Neural progenitor cell (in vitro differentiated cells): ENCODE results near the gene IGFBP4. TPM values are rescaled to one million over a fixed set of nuclear protein-coding genes. Genes with fewer than 3 reads are reported as not detected.
A peak's percentile ranks its signal among the peaks of the same experiment; 100 is the strongest.
"Not testable (repeated sequence)": the region's sequence is repeated elsewhere in the genome, so short reads cannot be mapped to it uniquely, and the experiment has no call there.

Experiments used
- DNase-seq: peaks from one replicate; pipeline ENCODE4 v3.0.0-alpha.2; 2016; ENCODE audit warnings: low spot score
- H2AFZ ChIP-seq: fragments of 200-600 bp; sonication (generic); replicated peaks from 2 replicates; pipeline ENCODE4 v1.6.1; 2016; ENCODE audit warnings: antibody characterized with exemption
- H3F3A ChIP-seq: fragments of 200-600 bp; sonication (generic); 2 replicates; pipeline ENCODE4 v1.6.1; 2016; ENCODE audit warnings: antibody characterized with exemption, low read depth
- H3K27ac ChIP-seq: fragments of 200-600 bp; sonication (generic); 2 replicates; pipeline ENCODE4 v1.5.1; 2016; ENCODE audit warnings: mild to moderate bottlenecking
- H3K27me3 ChIP-seq: fragments of 200-600 bp; sonication (generic); 2 replicates; pipeline ENCODE4 v1.6.1; 2016; ENCODE audit warnings: mild to moderate bottlenecking, moderate library complexity
- H3K36me3 ChIP-seq: fragments of 200-600 bp; sonication (generic); 2 replicates; pipeline ENCODE4 v1.5.1; 2016
- H3K4me1 ChIP-seq: fragments of 200-600 bp; sonication (generic); 2 replicates; pipeline ENCODE4 v1.6.1; 2016; ENCODE audit warnings: mixed run types
- H3K4me2 ChIP-seq: fragments of 200-600 bp; sonication (generic); 2 replicates; pipeline ENCODE4 v1.6.1; 2016
- H3K4me3 ChIP-seq: fragments of 200-600 bp; sonication (generic); 2 replicates; pipeline ENCODE4 v1.5.1; 2016
- H3K79me2 ChIP-seq: fragments of 200-600 bp; sonication (generic); 2 replicates; pipeline ENCODE4 v1.6.1; 2016; ENCODE audit warnings: low read depth
- H3K9ac ChIP-seq: fragments of 200-600 bp; sonication (generic); 2 replicates; pipeline ENCODE4 v1.6.1; 2016
- H3K9me3 ChIP-seq: fragments of 200-600 bp; sonication (generic); 2 replicates; pipeline ENCODE4 v1.5.1; 2016; ENCODE audit warnings: low read depth
- H4K20me1 ChIP-seq: fragments of 200-600 bp; sonication (generic); 2 replicates; pipeline ENCODE4 v1.6.1; 2016; ENCODE audit warnings: low read depth
- H3K27ac Mint-ChIP-seq: 3 replicates; pipeline ENCODE4 v1.8.0; 2021; ENCODE audit warnings: mixed read lengths
- H3K27me3 Mint-ChIP-seq: 2 replicates; pipeline ENCODE4 v1.8.0; 2022; ENCODE audit warnings: low read depth, mild to moderate bottlenecking, inconsistent platforms, moderate library complexity, mixed read lengths; ENCODE audit not compliant: insufficient read depth
- H3K36me3 Mint-ChIP-seq: 3 replicates; pipeline ENCODE4 v1.8.0; 2021; ENCODE audit warnings: mixed read lengths
- H3K4me1 Mint-ChIP-seq: 3 replicates; pipeline ENCODE4 v1.8.0; 2021; ENCODE audit warnings: mixed read lengths
- H3K4me3 Mint-ChIP-seq: 3 replicates; pipeline ENCODE4 v1.8.0; 2021; ENCODE audit warnings: mild to moderate bottlenecking, moderate library complexity, mixed read lengths
- H3K9me3 Mint-ChIP-seq: 3 replicates; pipeline ENCODE4 v1.8.0; 2020; ENCODE audit warnings: mixed read lengths
- EZH2 ChIP-seq: fragments of 200-600 bp; sonication (generic); IDR thresholded peaks from 2 replicates; pipeline ENCODE4 v1.6.1; 2017; ENCODE audit warnings: antibody characterized with exemption, mild to moderate bottlenecking, moderate library complexity
- EZH2phosphoT487 ChIP-seq: fragments of 200-600 bp; sonication (generic); IDR thresholded peaks from 2 replicates; pipeline ENCODE4 v1.6.1; 2017; ENCODE audit warnings: antibody characterized with exemption
- total RNA-seq: library from RNA; depleted of rRNA; stranded (reverse); fragments of >200 nt; gene quantifications from 2 replicates; pipeline ENCODE4 v1.2.3, GENCODE V29; 2015; ENCODE audit warnings: low replicate concordance
- TF ChIP-seq, protein P1 (sequence below): fragments of 200-600 bp; sonication (generic); IDR thresholded peaks from 2 replicates; pipeline ENCODE4 v1.5.1; 2017; ENCODE audit warnings: antibody characterized with exemption, mild to moderate bottlenecking

The IGFBP4 gene
- total RNA-seq, 1 donor from 2014 or later = 14.4 TPM

DNA sequence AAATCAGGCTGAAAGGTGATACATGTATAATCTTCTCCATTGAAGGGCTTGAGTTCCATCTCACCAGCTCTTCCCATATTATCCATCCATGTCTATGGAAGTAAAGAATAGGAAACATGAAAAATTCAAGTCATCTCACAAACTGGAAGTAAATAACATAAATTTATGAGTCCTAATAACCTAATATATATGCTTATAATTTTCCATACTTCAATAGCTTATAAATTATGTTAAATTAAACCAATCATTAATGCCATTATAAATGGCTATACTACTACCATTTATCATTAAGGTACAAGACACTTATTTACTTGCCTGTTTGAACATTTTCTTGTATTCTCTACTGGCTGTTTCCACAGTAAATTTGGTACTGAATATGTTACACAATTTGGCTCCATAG, 30.4 kb upstream of the IGFBP4 start:
- no peaks in the 10 kb centered on the region for H3K9me3 Mint-ChIP-seq
- H3K9ac ChIP-seq = no peak overlapping the region
- H2AFZ ChIP-seq = no peak overlapping the region
- no peak overlapping the region for H3K27ac Mint-ChIP-seq
- H3K4me3 ChIP-seq = no peak overlapping the region
- peaks cover 10% of the 10 kb centered on the region for H3K27me3 Mint-ChIP-seq
- H3K27me3 ChIP-seq = no peaks in the 10 kb centered on the region
- H3K4me2 ChIP-seq = no peak overlapping the region
- H3K79me2 ChIP-seq = peaks cover 57% of the 10 kb centered on the region
- no peak overlapping the region for H3K27ac ChIP-seq
- peaks cover 75% of the 10 kb centered on the region for H3F3A ChIP-seq
- no peaks in the 10 kb centered on the region for H3K9me3 ChIP-seq
- H3K4me1 ChIP-seq = peaks cover 22% of the 10 kb centered on the region
- H3K36me3 ChIP-seq = peaks cover 55% of the 10 kb centered on the region
- H3K36me3 Mint-ChIP-seq = peaks cover 35% of the 10 kb centered on the region
- no peak for TF ChIP-seq EZH2
- TF ChIP-seq, protein P1, sequence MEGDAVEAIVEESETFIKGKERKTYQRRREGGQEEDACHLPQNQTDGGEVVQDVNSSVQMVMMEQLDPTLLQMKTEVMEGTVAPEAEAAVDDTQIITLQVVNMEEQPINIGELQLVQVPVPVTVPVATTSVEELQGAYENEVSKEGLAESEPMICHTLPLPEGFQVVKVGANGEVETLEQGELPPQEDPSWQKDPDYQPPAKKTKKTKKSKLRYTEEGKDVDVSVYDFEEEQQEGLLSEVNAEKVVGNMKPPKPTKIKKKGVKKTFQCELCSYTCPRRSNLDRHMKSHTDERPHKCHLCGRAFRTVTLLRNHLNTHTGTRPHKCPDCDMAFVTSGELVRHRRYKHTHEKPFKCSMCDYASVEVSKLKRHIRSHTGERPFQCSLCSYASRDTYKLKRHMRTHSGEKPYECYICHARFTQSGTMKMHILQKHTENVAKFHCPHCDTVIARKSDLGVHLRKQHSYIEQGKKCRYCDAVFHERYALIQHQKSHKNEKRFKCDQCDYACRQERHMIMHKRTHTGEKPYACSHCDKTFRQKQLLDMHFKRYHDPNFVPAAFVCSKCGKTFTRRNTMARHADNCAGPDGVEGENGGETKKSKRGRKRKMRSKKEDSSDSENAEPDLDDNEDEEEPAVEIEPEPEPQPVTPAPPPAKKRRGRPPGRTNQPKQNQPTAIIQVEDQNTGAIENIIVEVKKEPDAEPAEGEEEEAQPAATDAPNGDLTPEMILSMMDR = no peak
- no peak for TF ChIP-seq EZH2phosphoT487
- H3K4me3 Mint-ChIP-seq = no peak overlapping the region
- H4K20me1 ChIP-seq = peaks cover 61% of the 10 kb centered on the region
- DNase-seq = no peak
- H3K4me1 Mint-ChIP-seq = peaks cover 20% of the 10 kb centered on the region

DNA sequence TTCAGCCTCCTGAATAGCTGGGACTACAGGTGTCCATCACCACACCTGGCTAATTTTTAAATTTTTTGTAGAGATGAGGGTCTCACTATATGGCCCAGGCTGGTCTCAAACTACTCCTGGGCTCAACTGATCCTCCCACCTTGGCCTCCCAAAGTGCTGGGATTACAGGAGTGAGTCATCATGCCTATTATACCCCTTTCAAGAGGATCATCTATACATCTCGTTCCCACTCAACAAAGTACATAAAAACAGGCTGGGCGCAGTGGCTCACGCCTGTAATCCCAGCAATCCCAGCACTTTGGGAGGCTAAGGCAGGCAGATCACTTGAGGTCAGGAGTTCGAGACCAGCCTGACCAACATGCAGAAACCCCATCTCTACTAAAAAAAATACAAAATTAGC, 28.9 kb upstream of the IGFBP4 start:
- not testable (repeated sequence) for H3K9me3 ChIP-seq, DNase-seq, H3K9me3 Mint-ChIP-seq, H3K4me3 Mint-ChIP-seq, H3K4me3 ChIP-seq, H3K9ac ChIP-seq, H3K27me3 ChIP-seq, H3K27ac Mint-ChIP-seq, H3K27ac ChIP-seq, H3K27me3 Mint-ChIP-seq, H2AFZ ChIP-seq
- peaks cover 22% of the 10 kb centered on the region for H3K4me1 ChIP-seq
- H3F3A ChIP-seq = peaks cover 70% of the 10 kb centered on the region
- peaks cover 60% of the 10 kb centered on the region for H4K20me1 ChIP-seq
- Mint-ChIP-seq H3K4me1 (peaks cover 28% of the 10 kb centered on the region), H3K36me3 (peaks cover 35% of the 10 kb centered on the region)
- H3K79me2 ChIP-seq = peaks cover 57% of the 10 kb centered on the region
- H3K36me3 ChIP-seq = peaks cover 47% of the 10 kb centered on the region
- H3K4me2 ChIP-seq = peak overlapping the region; percentile 93

DNA sequence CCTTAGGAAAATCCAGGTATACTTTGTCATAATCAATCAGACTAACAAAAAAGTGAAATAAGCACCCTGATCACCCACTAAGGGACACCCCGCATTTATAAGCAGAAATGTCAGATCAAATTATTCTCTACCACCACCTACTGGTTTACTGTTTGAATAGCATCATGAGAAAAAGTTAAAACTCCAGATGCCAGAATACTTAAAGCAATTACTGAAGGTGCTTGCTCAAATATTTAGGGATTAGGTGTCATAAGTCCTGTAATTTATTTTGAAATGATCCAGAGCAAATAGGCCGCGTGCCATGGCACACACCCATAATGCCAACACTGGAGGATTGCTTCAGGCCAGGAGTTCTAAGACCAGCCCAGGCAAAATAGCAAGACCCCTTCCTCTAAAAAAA, 27.9 kb upstream of the IGFBP4 start:
- H3K9me3 ChIP-seq = no peaks in the 10 kb centered on the region
- no peaks in the 10 kb centered on the region for H3K27me3 ChIP-seq
- H3K27ac ChIP-seq = no peak overlapping the region
- H3K36me3 ChIP-seq = peaks cover 41% of the 10 kb centered on the region
- peaks cover 55% of the 10 kb centered on the region for H3K79me2 ChIP-seq
- H3K9ac ChIP-seq = no peak overlapping the region
- TF ChIP-seq EZH2phosphoT487 = no peak
- TF ChIP-seq, protein P1 = peak; percentile 65
- Mint-ChIP-seq H3K36me3 (peaks cover 30% of the 10 kb centered on the region), H3K27me3 (peaks cover 6% of the 10 kb centered on the region), H3K27ac (no peak overlapping the region), H3K4me1 (peaks cover 34% of the 10 kb centered on the region), H3K9me3 (no peaks in the 10 kb centered on the region), H3K4me3 (peak overlapping the region; percentile 98)
- H3K4me1 ChIP-seq = peaks cover 26% of the 10 kb centered on the region
- peak overlapping the region; percentile 92 for H3K4me3 ChIP-seq
- no peak overlapping the region for H2AFZ ChIP-seq
- H3F3A ChIP-seq = peaks cover 63% of the 10 kb centered on the region
- H3K4me2 ChIP-seq = peak overlapping the region; percentile 93
- DNase-seq = peak; percentile 33
- H4K20me1 ChIP-seq = peaks cover 60% of the 10 kb centered on the region

DNA sequence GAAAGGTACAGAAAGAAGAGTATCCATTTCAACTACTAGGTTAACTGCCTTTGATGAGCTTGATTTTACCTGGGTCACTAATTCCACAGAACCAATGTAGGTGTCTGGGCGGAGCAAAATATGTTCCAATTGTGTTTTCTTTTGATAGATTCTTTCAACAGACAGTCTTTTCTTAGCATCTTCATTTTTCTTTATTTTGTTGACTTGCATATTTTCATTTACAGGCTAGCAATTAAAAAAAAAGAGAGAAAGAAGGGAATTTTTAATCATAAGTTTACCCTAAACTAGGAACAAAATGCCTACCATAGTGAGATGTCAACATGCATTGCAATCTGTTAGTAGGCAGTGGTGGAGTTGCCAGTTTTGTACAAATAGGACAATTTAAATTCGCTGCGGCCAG, 26.6 kb upstream of the IGFBP4 start:
- H3K27ac Mint-ChIP-seq = no peak overlapping the region
- no peak for DNase-seq
- Histone ChIP-seq H3K79me2 (peaks cover 55% of the 10 kb centered on the region), H3K4me2 (peak overlapping the region; percentile 93), H3K4me1 (peaks cover 17% of the 10 kb centered on the region), H2AFZ (no peak overlapping the region), H3K9me3 (no peaks in the 10 kb centered on the region), H3K9ac (peak overlapping the region; percentile 62), H3K36me3 (peaks cover 29% of the 10 kb centered on the region), H3K4me3 (peak overlapping the region; percentile 92), H3K27ac (no peak overlapping the region), H3K27me3 (no peaks in the 10 kb centered on the region), H4K20me1 (peaks cover 50% of the 10 kb centered on the region), H3F3A (peaks cover 50% of the 10 kb centered on the region)
- H3K27me3 Mint-ChIP-seq = peaks cover 6% of the 10 kb centered on the region
- no peaks in the 10 kb centered on the region for H3K9me3 Mint-ChIP-seq
- H3K4me1 Mint-ChIP-seq = peaks cover 36% of the 10 kb centered on the region
- peaks cover 24% of the 10 kb centered on the region for H3K36me3 Mint-ChIP-seq
- TF ChIP-seq, protein P1 = no peak
- TF ChIP-seq EZH2phosphoT487 (no peak), EZH2 (no peak)
- H3K4me3 Mint-ChIP-seq = peak overlapping the region; percentile 98
